Measurements from ENCODE around the gene LDLRAD4.

LDLRAD4 gene

DNA sequence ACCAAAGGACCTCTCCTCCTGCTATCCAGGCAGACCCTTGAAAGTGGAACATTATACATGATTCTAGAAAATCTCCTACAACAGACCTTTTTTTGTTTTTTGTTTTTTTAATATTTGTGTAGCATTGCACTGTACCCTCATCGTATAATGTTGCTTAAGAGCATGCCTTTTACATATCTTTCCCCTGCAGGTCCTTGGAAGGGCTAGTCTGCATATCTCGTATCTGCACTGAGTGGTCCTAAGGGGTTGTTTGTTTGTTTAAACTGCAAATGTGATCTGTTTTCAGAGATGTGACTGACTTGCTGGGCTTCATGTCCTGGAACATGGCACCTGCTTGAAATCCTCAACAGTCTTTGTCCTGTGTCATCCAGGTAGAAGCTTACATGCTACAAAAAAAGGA is 303.7 kb downstream of the LDLRAD4 start:
- TF ChIP-seq, protein P1, sequence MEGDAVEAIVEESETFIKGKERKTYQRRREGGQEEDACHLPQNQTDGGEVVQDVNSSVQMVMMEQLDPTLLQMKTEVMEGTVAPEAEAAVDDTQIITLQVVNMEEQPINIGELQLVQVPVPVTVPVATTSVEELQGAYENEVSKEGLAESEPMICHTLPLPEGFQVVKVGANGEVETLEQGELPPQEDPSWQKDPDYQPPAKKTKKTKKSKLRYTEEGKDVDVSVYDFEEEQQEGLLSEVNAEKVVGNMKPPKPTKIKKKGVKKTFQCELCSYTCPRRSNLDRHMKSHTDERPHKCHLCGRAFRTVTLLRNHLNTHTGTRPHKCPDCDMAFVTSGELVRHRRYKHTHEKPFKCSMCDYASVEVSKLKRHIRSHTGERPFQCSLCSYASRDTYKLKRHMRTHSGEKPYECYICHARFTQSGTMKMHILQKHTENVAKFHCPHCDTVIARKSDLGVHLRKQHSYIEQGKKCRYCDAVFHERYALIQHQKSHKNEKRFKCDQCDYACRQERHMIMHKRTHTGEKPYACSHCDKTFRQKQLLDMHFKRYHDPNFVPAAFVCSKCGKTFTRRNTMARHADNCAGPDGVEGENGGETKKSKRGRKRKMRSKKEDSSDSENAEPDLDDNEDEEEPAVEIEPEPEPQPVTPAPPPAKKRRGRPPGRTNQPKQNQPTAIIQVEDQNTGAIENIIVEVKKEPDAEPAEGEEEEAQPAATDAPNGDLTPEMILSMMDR (conservative IDR thresholded peaks at IDR 0.05; ENCODE audit: low read depth, low read length), result no peak
- DNase-seq (ENCODE audit: low read depth), result no peak
- no peak overlapping the region for H3K4me3 ChIP-seq (ENCODE audit: low read length)

GRCh38 chr18:13522861-13523660 is 304.5 kb downstream of the LDLRAD4 start:
- H3K4me3 ChIP-seq (ENCODE audit: low read length), result no peak overlapping the region
- TF ChIP-seq, protein P1 (conservative IDR thresholded peaks at IDR 0.05; ENCODE audit: low read depth, low read length), result no peak
- no peak for DNase-seq (ENCODE audit: low read depth)

- TF ChIP-seq, protein P1 (conservative IDR thresholded peaks at IDR 0.05; ENCODE audit: low read depth, low read length), result no peak
- no peak overlapping the region for H3K4me3 ChIP-seq (ENCODE audit: low read length)
- no peak for DNase-seq (ENCODE audit: low read depth)
These were observed 305.5 kb downstream of the LDLRAD4 start for GRCh38 chr18:13524054-13524453.

DNA sequence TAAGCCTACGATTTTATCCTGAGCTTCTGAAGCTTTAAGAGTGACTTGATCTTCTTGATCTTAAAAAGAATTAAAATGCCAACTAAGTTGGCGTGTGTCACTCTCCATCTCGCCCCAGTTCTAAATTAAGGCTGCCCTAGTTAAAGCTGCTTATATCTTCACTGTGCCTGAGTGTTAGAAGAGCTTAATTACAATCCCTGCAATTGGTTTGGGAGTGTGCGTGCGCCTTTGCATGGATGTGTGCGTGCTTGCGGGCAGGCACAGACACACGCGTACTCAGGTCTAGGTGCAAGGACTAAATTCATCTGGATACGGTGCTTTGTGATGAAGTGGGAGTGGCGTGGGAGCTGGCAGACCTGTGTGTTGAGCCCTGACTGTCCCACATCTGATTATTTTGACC is 306.3 kb downstream of the LDLRAD4 start:
- no peak for DNase-seq (ENCODE audit: low read depth)
- TF ChIP-seq, protein P1 (conservative IDR thresholded peaks at IDR 0.05; ENCODE audit: low read depth, low read length), result no peak

GRCh38 chr18:13525381-13526029 is 306.9 kb downstream of the LDLRAD4 start:
- no peak overlapping the region for H3K4me3 ChIP-seq (ENCODE audit: low read length)
- no peak for DNase-seq (ENCODE audit: low read depth)
- TF ChIP-seq, protein P1 (conservative IDR thresholded peaks at IDR 0.05; ENCODE audit: low read depth, low read length), result no peak

More for the DNA sequence above, 306.3 kb downstream of the LDLRAD4 start:
- no peak overlapping the region for H3K4me3 ChIP-seq (ENCODE audit: low read length)

- TF ChIP-seq, protein P1 (conservative IDR thresholded peaks at IDR 0.05; ENCODE audit: low read depth, low read length), result no peak
- DNase-seq (ENCODE audit: low read depth), result no peak
- no peak overlapping the region for H3K4me3 ChIP-seq (ENCODE audit: low read length)
These were observed 308.0 kb downstream of the LDLRAD4 start for GRCh38 chr18:13526519-13526918.

DNA sequence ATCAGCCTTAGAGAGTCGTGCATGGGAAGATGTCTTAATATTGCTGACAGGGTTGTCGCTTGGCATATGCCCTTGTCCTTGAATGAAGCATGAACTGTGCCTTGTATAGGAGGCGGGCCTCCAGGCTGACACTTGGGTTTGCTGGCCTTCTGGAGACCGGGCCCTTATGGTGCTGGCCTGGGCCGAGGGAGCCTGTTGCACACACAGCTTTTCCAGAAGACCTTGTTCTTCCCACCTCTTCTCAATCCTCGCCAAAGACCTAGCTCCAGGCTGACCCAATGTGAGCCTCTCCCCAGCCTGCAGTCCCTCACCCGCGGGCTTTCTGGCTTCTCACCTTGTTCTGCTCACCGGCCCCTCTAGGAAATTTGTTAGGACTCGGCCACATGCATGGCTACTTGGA is 308.7 kb downstream of the LDLRAD4 start:
- no peak overlapping the region for H3K4me3 ChIP-seq (ENCODE audit: low read length)
- TF ChIP-seq, protein P1 (conservative IDR thresholded peaks at IDR 0.05; ENCODE audit: low read depth, low read length), result no peak
- no peak for DNase-seq (ENCODE audit: low read depth)

All from retinal pigment epithelial cell (primary cell).